Measurements from ENCODE around the gene POLRMT.

Gene POLRMT

GRCh38 chr19:662962-663681, 29.8 kb upstream of the POLRMT start, which contains the start of gene RNF126:
TSS of gene RNF126 (minus strand) at chr19:663214. CDS start at chr19:663121, 93 bp downstream.
- DNase-seq (ENCODE audit: low spot score) = peak; percentile 86

GRCh38 chr19:662207-662961, 29.0 kb upstream of the POLRMT start:
- DNase-seq (ENCODE audit: low spot score) = peak; percentile 63

- peak; percentile 43 for DNase-seq (ENCODE audit: low spot score)
These were observed 28.3 kb upstream of the POLRMT start for GRCh38 chr19:661427-662196.

GRCh38 chr19:660793-661426, 27.6 kb upstream of the POLRMT start:
- peak; percentile 58 for DNase-seq (ENCODE audit: low spot score)

GRCh38 chr19:658916-659839, 25.8 kb upstream of the POLRMT start:
- DNase-seq (ENCODE audit: low spot score) = no peak

- no peak for DNase-seq (ENCODE audit: low spot score)
These were observed 24.9 kb upstream of the POLRMT start for GRCh38 chr19:658059-658839.

- no peak for DNase-seq (ENCODE audit: low spot score)
These were observed 24.3 kb upstream of the POLRMT start for GRCh38 chr19:657611-658010.

GRCh38 chr19:656751-657559, 23.6 kb upstream of the POLRMT start:
- DNase-seq (ENCODE audit: low spot score) = no peak

GRCh38 chr19:655691-656090, 22.4 kb upstream of the POLRMT start:
- no peak for DNase-seq (ENCODE audit: low spot score)

GRCh38 chr19:653425-653824, 20.1 kb upstream of the POLRMT start:
- no peak for DNase-seq (ENCODE audit: low spot score)

GRCh38 chr19:652467-653389, 19.4 kb upstream of the POLRMT start:
- no peak for DNase-seq (ENCODE audit: low spot score)

GRCh38 chr19:651991-652390, 18.7 kb upstream of the POLRMT start:
- no peak for DNase-seq (ENCODE audit: low spot score)

- no peak for DNase-seq (ENCODE audit: low spot score)
These were observed 17.9 kb upstream of the POLRMT start for GRCh38 chr19:651114-651818.

GRCh38 chr19:650121-650520, 16.8 kb upstream of the POLRMT start:
- no peak for DNase-seq (ENCODE audit: low spot score)

- no peak for DNase-seq (ENCODE audit: low spot score)
These were observed 15.8 kb upstream of the POLRMT start for GRCh38 chr19:648904-649801.

- no peak for DNase-seq (ENCODE audit: low spot score)
These were observed 15.0 kb upstream of the POLRMT start for GRCh38 chr19:648305-648704.

All from HuH-7 (cell line).